Neural progenitor cell (in vitro differentiated cells): ENCODE results near the gene FLNA.

Source experiments
- CTCF ChIP-seq: fragments of 200-600 bp; sonication (generic); IDR thresholded peaks from 2 replicates; pipeline ENCODE4 v1.5.1; 2017; ENCODE audit warnings: antibody characterized with exemption, mild to moderate bottlenecking
- EZH2 ChIP-seq: fragments of 200-600 bp; sonication (generic); IDR thresholded peaks from 2 replicates; pipeline ENCODE4 v1.6.1; 2017; ENCODE audit warnings: antibody characterized with exemption, mild to moderate bottlenecking, moderate library complexity

DNA sequence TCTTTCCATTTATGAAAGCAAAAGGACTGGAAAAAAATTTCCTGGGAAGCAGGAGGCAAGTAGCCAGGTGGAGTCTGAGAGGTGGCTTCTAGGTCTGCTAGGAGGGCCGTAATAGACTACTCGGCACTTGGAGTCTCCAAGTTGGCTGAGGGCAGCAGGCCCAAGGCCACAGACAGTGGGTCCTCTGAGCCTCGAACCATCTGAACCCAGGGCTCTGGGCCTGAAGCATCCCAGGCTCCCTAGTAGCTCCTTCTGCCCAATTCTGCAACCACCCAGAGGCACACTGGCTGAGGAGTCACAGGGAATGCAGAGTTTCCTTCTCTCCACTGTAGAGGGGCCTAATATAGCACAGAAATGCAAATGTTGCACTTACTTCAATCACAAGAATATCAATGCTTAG, 59.0 kb downstream of the FLNA start:
- TF ChIP-seq CTCF: no peak
- TF ChIP-seq EZH2: no peak
